Measurements from ENCODE around the gene RBCK1. TPM values are rescaled to one million over a fixed set of nuclear protein-coding genes. Genes with fewer than 3 reads are reported as not detected.

RBCK1 gene
- total RNA-seq, 1 donor from 2014 or later: 128 TPM

- intact Hi-C loops (cut with micrococcal nuclease): loop anchor here (2.0 kb wide), 1 partner anchor 45 kb away; no protein-coding TSS in a partner anchor
- H3K4me1 Mint-ChIP-seq: peaks cover 31% of the 10 kb centered on the region
- H3K9me3 Mint-ChIP-seq: no peaks in the 10 kb centered on the region
- H3K36me3 Mint-ChIP-seq (ENCODE audit: low read depth): peaks cover 43% of the 10 kb centered on the region
- no peak for DNase-seq
- no peak overlapping the region for H3K4me3 Mint-ChIP-seq
- peak overlapping the region; percentile 34 for H3K27ac Mint-ChIP-seq
- H3K27me3 Mint-ChIP-seq: no peaks in the 10 kb centered on the region
These were observed 70.2 kb downstream of the RBCK1 start for GRCh38 chr20:478010-478948.

- peak overlapping the region; percentile 52 for H3K27ac Mint-ChIP-seq
- no peaks in the 10 kb centered on the region for H3K9me3 Mint-ChIP-seq
- peaks cover 31% of the 10 kb centered on the region for H3K4me1 Mint-ChIP-seq
- H3K4me3 Mint-ChIP-seq: no peak overlapping the region
- intact Hi-C loops (cut with micrococcal nuclease): loop anchor here (1.0 to 2.0 kb wide), 4 partner anchors 17 to 125 kb away; partner anchors contain the start of gene TBC1D20
- peak; percentile 86 for DNase-seq
- no peaks in the 10 kb centered on the region for H3K27me3 Mint-ChIP-seq
- peaks cover 43% of the 10 kb centered on the region for H3K36me3 Mint-ChIP-seq (ENCODE audit: low read depth)
These were observed 70.9 kb downstream of the RBCK1 start for GRCh38 chr20:478949-479429.

GRCh38 chr20:479487-479886 lies 71.4 kb downstream of the RBCK1 start:
- Mint-ChIP-seq H3K27ac (no peak overlapping the region), H3K27me3 (no peaks in the 10 kb centered on the region)

GRCh38 chr20:480044-480443 lies 71.9 kb downstream of the RBCK1 start:
- Mint-ChIP-seq H3K27ac (no peak overlapping the region), H3K4me3 (no peak overlapping the region), H3K36me3 (ENCODE audit: low read depth) (peaks cover 46% of the 10 kb centered on the region), H3K9me3 (no peaks in the 10 kb centered on the region), H3K4me1 (peaks cover 25% of the 10 kb centered on the region), H3K27me3 (no peaks in the 10 kb centered on the region)
- intact Hi-C loops (cut with micrococcal nuclease): no loop called here
- no peak for DNase-seq

More at GRCh38 chr20:479487-479886, 71.4 kb downstream of the RBCK1 start:
- peaks cover 28% of the 10 kb centered on the region for H3K4me1 Mint-ChIP-seq
- no peak for DNase-seq
- no peak overlapping the region for H3K4me3 Mint-ChIP-seq
- H3K36me3 Mint-ChIP-seq (ENCODE audit: low read depth): peaks cover 42% of the 10 kb centered on the region
- no peaks in the 10 kb centered on the region for H3K9me3 Mint-ChIP-seq
- intact Hi-C loops (cut with micrococcal nuclease): loop anchor here (1.0 to 2.0 kb wide), 4 partner anchors 17 to 125 kb away; partner anchors contain the start of gene TBC1D20

- Mint-ChIP-seq H3K4me1 (peaks cover 22% of the 10 kb centered on the region), H3K4me3 (no peak overlapping the region), H3K36me3 (ENCODE audit: low read depth) (peaks cover 50% of the 10 kb centered on the region), H3K27ac (peak overlapping the region; percentile 34), H3K9me3 (no peaks in the 10 kb centered on the region), H3K27me3 (no peaks in the 10 kb centered on the region)
- no peak for DNase-seq
- intact Hi-C loops (cut with micrococcal nuclease): no loop called here
These were observed 73.1 kb downstream of the RBCK1 start for GRCh38 chr20:481167-481566.

Other genes starting within 250 kb of the RBCK1 start
- not detected in 2 replicates for gene DEFB128, start 218.6 kb upstream of the RBCK1 start, total RNA-seq
- gene DEFB129, start 181.0 kb upstream of the RBCK1 start, total RNA-seq: not detected in 2 replicates
- not detected in 2 replicates for gene DEFB132, start 150.6 kb upstream of the RBCK1 start, total RNA-seq
- gene C20orf96, start 117.5 kb upstream of the RBCK1 start, total RNA-seq: 5.7 and 6.7 TPM in 2 replicates
- 23.7 and 24.6 TPM in 2 replicates for gene ZCCHC3, start 110.7 kb upstream of the RBCK1 start, total RNA-seq
- 11.0 and 11.2 TPM in 2 replicates for gene SOX12, start 82.7 kb upstream of the RBCK1 start, total RNA-seq
- 5.1 and 7.0 TPM in 2 replicates for gene NRSN2, start 61.2 kb upstream of the RBCK1 start, total RNA-seq
- 39.3 and 41.1 TPM in 2 replicates for gene TRIB3, start 27.5 kb upstream of the RBCK1 start, total RNA-seq
- gene TBC1D20, start 54.2 kb downstream of the RBCK1 start, total RNA-seq: 34.3 and 35.4 TPM in 2 replicates
- 179 TPM in 2 replicates for gene CSNK2A1, start 135.5 kb downstream of the RBCK1 start, total RNA-seq
- gene TCF15, start 202.0 kb downstream of the RBCK1 start, total RNA-seq: 0.12 TPM in 1 of 2 replicates, not detected in the other
- 24.1 and 25.5 TPM in 2 replicates for gene SRXN1, start 244.9 kb downstream of the RBCK1 start, total RNA-seq

All from activated CD4-positive, alpha-beta T cell treated with anti-CD3 and anti-CD28 coated beads, Interleukin-2, amount 10 ng/mL, durations not matched to agents 24 days and 14 days (primary cell).